Measurements from ENCODE around the gene LTB. TPM values are rescaled to one million over a fixed set of nuclear protein-coding genes. Genes with fewer than 3 reads are reported as not detected.

The LTB gene
- total and polyA plus RNA-seq, 9 of the 15 experiments (the other 6 are each of a cell fraction or from before 2014, with no cell fraction given): 0.07 to 0.51 TPM; not detected in 7

GRCh38 chr6:31541059-31541657 is 41.1 kb downstream of the LTB start (continued):
- TF ChIP-seq ZNF592 (IDR thresholded peaks at IDR 0.05): no peak
- no peak for TF ChIP-seq ZNF717 (CRISPR knock-in tag; IDR thresholded peaks at IDR 0.05)
- no peak for TF ChIP-seq STAT5B (CRISPR knock-in tag; IDR thresholded peaks at IDR 0.05)
- TF ChIP-seq NCOA6 (IDR thresholded peaks at IDR 0.05): no peak
- TF ChIP-seq CAMTA2 (CRISPR knock-in tag; conservative IDR thresholded peaks at IDR 0.05): no peak
- no peak for TF ChIP-seq COPS2 (conservative IDR thresholded peaks at IDR 0.05)
- no peak for TF ChIP-seq ZNF518B (CRISPR knock-in tag; IDR thresholded peaks at IDR 0.05)
- TF ChIP-seq ELK1 (CRISPR knock-in tag; IDR thresholded peaks at IDR 0.05): no peak
- TF ChIP-seq HSF4 (CRISPR knock-in tag; IDR thresholded peaks at IDR 0.05; ENCODE audit: borderline replicate concordance): no peak
- no peak for TF ChIP-seq BCLAF1 (IDR thresholded peaks at IDR 0.05; ENCODE audit: borderline replicate concordance in 1 of 2, control insufficient read depth in 1 of 2, low read depth in 2 of 2, low read length in 1 of 2)
- TF ChIP-seq SMARCE1 (IDR thresholded peaks at IDR 0.05): no peak
- TF ChIP-seq CTCFL (IDR thresholded peaks at IDR 0.05; ENCODE audit: borderline replicate concordance, insufficient read depth, low read depth, low read length, poor library complexity, severe bottlenecking): no peak
- no peak for TF ChIP-seq BCOR (IDR thresholded peaks at IDR 0.05)
- no peak; the same call in 1 of the 2 replicates for TF ChIP-seq ZNF583 (CRISPR knock-in tag; IDR thresholded peaks at IDR 0.05)

Measured in K562 (cell line).